Activated CD8-positive, alpha-beta memory T cell treated with anti-CD3 and anti-CD28 coated beads, Interleukin-2, amount 50 U/mL, for 4 hours (primary cell): Measurements from ENCODE around the gene CECR2.
"Not testable (repeated sequence)": the region's sequence is repeated elsewhere in the genome, so short reads cannot be mapped to it uniquely, and the experiment has no call there.

Source experiments
- DNase-seq: peaks from one replicate; pipeline ENCODE4 v3.0.0-alpha.2; 2020

CECR2 gene

DNA sequence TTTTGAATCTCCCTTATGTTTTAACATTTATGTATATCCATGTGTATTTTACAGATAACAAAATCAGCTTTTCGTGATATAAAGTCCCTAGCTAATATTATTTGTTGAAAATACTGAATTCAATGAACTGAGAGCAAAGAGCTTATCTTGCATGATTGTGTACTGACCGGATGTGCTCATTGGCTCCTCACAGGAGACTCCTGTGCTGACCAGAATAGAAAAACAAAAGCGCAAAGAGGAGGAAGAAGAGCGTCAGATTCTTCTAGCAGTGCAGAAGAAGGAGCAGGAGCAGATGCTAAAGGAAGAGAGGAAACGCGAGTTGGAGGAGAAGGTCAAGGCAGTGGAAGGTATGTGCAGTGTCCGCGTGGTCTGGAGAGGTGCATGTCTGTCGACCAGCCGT lies 154.7 kb downstream of the CECR2 start:
- DNase-seq: no peak

DNA sequence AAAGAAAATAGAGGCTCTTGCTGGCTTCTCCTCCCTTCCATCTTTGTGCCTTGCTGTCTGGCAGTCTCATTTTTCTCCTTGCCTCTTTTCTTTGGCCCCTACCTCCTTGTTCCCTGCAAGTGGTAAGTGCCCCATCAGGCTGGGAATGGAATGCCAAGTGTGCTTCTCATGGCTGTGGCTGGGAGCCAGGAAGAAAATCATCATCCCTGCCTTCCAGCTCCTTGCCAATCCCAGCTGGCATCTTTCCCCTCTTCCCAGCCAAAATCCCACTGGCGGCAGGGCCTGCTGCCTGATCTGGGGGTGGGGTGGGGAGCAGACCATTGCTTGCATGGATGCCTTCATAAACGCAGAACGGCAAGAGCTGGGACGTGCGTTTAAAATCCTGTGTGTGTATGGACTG lies 167.0 kb downstream of the CECR2 start:
- DNase-seq: no peak

DNA sequence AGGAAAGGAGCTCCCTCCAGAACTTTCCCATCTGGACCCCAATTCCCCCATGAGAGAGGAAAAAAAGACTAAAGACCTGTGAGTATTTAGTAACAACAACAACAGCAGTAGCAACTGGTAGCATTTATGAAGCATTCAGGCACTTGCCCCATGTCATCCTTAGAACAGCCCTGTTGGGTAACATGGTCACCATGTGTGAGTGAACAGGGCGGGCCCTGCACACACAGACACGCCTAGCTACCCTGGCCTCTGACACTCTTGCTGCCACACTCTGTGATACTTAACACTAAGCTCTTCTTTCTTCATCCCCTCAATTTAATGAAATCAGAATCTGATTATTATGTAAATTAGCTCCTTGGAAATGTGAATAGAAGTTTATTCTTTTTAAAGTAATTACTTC lies 167.9 kb downstream of the CECR2 start:
- DNase-seq: no peak

DNA sequence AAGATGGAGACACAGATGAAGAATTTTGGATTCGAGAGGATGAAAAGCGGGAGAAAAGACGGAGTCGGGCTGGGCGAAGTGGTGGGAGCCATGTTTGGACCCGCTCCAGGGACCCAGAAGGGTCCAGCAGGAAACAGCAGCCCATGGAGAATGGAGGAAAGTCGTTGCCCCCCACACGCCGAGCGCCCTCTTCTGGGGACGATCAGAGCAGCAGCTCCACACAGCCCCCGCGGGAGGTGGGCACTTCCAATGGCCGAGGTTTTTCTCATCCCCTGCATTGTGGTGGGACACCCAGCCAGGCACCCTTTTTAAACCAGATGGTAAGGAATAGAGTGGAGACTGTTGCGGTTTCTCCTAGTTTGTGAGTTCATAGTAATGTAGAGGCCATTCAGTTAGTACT lies 171.2 kb downstream of the CECR2 start:
- no peak for DNase-seq

DNA sequence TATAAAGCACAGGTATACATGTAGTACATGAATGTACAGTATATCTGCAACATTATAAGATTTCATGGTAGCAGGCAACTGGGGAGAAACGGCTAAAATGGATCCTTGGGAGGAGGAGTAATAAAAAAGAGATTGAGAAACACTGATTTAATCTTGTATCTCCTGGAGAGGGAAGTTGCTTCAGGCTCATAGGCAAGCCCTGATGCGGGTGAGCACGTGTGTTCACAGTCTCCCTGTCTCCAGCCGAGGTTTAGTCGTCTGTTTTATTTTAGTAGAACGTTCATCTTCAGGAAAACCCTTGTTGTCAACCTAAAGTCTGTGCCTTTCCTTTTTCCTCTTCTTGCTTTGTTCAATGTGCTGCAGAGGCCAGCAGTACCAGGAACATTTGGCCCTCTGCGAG lies 172.2 kb downstream of the CECR2 start:
- no peak for DNase-seq

DNA sequence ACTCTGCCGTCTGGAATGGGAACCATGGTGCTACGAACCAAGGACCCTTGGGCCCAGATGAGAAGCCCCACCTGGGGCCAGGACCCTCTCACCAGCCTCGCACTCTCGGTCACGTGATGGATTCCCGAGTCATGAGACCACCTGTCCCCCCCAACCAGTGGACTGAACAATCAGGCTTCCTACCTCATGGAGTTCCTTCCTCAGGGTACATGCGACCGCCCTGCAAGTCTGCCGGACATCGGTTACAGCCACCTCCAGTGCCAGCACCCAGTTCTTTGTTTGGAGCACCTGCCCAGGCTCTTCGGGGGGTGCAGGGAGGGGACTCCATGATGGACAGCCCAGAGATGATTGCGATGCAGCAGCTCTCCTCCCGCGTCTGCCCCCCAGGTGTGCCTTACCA lies 173.2 kb downstream of the CECR2 start:
- no peak for DNase-seq

DNA sequence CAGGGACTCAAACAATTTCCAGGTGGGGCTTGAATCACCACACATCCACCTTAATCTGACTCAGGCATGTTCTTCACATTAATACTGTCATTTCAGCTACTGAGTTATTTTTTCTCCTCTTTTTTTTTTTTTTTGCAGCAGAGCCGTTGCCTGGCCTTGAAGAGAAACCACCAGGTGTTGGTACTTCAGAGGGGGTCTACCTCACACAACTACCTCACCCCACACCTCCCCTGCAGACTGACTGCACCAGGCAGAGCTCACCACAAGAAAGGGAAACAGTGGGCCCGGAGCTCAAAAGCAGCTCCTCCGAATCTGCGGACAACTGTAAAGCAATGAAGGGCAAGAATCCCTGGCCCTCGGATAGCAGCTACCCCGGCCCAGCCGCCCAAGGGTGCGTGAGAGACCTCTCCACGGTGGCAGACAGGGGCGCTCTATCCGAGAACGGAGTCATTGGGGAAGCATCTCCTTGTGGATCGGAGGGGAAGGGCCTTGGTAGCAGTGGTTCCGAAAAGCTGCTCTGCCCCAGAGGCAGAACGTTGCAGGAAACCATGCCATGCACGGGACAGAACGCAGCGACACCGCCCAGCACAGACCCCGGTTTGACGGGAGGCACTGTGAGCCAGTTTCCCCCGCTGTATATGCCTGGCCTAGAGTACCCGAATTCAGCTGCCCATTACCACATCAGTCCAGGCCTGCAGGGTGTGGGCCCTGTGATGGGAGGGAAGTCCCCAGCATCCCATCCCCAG lies 178.9 kb downstream of the CECR2 start:
- no peak for DNase-seq

DNA sequence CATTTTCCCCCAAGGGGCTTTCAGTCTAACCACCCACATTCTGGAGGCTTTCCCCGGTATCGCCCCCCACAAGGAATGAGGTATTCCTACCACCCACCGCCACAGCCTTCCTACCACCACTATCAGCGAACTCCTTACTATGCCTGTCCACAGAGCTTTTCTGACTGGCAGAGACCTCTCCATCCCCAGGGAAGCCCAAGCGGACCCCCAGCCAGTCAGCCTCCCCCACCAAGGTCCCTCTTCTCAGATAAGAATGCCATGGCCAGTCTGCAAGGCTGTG lies 179.4 kb downstream of the CECR2 start:
- no peak for DNase-seq

DNA sequence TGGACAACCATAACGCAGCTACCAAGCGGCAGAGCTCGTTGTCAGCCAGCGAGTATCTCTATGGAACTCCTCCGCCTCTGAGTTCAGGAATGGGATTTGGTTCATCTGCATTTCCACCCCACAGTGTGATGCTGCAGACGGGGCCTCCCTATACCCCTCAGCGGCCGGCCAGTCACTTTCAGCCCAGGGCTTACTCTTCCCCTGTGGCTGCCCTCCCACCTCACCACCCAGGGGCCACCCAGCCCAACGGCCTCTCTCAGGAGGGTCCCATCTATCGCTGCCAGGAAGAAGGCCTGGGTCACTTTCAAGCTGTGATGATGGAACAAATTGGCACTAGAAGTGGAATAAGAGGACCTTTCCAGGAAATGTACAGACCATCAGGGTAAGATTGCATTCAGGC lies 179.9 kb downstream of the CECR2 start:
- no peak for DNase-seq

DNA sequence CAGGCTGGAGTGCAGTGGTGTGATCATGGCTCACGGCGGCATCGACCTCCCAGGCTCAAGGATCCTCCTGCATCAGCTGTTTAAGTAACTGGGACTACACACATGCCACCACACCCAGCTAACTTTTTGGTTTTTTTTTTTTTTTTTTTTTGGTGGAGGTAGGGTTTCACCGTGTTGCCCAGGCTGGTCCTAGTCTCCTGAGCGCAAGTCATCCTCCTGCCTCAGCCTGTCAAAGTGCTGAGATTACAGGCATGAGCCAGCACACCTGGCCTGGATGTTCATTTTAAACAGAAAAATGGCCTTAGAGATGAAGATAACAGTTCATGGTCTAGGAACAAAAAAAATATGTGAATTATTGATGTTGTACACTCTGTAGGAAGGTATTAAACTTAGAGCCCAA lies 180.4 kb downstream of the CECR2 start:
- DNase-seq: no peak

DNA sequence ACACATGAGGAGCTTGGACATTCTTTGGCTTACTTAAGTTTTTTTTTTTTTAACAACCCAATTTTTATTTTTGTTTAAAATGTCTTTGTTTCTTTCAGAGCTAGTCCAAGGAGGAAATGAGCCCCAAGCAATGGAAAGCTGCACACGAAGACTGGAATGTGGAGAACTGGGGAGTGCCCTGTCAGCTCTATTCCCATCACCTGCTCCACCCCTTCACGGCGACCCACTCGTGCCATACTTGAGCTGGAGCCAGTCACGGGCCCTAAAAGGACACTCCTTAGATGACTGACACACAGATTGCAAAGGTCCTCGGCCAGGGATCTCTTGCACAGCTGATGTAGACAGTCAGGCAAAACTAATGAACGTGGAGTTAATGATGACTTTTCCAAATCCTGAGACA lies 183.5 kb downstream of the CECR2 start:
- DNase-seq: no peak

DNA sequence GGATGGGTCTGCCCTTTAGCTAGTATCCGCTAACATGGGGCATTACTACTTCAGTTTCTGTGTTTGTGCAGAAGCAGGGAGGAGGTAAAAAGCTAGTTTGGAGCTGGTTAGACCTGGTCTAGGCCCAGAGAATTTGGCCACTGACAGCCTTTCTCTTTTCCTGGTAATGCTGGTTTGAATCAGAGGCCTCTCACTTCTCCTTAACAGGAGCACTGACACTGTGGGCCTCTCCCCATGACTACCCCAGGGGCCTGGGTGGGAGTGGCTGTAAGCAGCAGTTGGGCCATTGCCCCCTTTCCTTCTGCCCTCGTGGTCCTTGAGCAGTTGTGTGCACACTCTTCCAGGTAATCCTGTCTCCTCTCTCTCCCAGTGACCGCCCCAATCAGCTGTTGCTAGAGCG lies 185.6 kb downstream of the CECR2 start:
- DNase-seq: no peak

DNA sequence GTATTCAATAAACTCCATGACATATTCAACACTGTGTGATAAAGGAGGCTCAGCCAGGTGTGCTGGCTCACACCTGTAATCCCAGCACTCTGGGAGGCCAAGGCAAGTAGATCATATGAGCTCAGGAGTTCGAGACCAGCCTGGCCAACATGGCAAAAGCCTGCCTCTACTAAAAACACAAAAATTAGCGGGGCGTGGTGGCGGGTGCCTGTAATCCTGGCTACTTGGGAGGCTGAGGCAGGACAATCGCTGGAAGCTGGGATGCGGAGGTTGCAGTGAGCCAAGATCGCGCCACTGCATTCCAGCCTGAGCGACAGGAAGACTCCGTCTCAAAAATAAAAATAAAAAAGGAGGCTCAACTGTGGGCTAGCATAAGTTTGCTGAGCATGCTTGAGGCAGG lies 189.9 kb downstream of the CECR2 start:
- DNase-seq: no peak

DNA sequence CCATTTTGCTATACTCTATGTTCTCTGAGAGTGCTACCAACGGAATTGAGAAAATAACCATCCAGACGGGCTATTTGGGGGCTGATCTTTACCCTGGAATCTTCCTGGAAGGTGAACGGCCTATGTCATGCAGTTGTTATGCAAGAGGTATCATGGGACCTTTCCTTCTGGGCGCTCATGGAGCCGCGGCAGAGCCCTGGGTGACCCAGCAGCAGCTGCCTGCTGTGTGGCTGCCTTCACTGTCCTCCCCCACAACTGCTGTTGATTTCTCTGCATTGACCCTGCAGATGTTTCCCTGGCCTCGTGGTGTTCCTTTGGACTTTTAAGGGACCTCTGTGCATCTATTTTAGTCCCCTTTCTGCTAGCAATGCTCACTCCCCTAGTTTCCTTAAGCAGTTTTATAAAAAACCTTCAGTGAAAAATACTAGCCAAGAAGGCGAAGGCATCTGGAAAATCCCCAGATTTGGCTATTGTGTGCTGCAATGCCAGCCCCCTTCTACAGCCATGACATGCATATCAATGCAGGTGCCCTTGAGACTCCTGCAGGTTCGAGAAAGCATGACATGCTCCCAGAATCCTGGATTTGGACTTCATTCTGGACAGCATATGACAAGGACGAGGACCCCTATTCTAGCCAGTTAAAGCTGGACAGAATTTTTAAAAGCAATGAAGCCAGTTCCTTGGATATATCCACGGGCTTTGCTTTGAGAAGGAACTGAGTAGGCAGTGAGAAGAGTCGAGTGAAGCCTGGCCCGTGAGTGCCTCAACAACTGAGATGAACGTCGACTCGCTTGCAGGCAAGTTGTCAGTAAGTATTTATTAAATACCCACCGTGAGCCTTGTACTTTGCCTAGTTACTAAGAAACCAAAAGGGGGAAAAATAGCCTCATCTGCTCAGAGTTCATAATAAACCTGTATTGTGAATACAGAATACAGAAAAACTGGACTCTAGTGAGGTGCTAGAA lies 193.9 kb downstream of the CECR2 start, which contains the start of gene SLC25A18:
Gene SLC25A18 (plus strand): TSS at position 593 of the 965 bp plus-strand sequence. CDS start 16,447 bp downstream, outside the sequence.
- no peak for DNase-seq

DNA sequence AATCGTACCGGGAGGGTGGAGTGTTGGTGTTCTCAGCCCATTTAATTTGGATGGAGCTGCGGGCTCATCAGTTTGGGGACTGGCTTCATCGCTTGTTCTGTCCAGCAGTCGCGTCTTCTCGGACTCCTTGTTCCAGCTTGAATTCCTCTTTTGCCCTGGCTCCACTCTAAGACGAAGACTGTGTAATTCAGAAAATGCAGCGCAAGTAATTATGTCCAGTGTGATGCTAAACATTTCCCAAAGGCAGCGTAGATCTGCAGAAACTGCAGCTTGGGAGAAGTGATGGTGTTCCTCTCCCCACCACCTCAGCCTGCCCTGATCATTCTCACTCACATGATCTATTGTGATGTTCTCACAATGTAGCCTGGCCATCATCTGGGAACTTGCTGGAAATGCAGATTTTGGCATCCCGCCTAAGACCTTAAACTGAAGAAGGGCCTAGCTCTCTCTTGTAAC lies 194.7 kb downstream of the CECR2 start:
- no peak for DNase-seq

DNA sequence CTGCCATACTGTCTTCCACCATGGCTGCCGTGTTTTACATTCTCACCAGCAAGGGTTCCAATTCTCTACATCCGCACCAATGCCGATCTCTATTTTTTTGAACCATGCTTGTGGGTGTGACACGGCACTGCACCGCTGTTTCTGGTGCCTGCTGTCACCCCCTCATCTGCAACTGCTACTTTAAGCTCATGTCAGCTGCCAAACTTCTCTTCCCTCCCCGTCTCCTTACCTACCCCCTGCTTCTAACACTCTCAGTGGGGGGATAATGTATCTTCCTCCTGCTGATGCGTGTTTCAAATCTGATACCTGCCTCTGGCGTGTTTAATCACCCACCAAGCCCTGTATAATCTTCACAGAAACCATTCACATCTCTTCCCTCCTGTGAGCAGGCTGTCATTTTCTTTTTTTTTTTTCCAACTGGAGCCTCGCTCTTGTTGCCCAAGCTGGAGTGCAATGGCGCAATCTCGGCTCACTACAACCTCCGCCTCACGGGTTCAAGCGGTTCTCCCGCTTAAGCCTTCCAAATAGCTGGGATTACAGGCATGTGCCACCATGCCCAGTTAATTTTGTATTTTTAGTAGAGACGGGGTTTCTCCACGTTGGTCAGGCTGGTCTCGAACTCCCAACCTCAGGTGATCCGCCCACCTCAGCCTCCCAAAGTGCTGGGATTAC lies 196.9 kb downstream of the CECR2 start:
- DNase-seq: not testable (repeated sequence)

DNA sequence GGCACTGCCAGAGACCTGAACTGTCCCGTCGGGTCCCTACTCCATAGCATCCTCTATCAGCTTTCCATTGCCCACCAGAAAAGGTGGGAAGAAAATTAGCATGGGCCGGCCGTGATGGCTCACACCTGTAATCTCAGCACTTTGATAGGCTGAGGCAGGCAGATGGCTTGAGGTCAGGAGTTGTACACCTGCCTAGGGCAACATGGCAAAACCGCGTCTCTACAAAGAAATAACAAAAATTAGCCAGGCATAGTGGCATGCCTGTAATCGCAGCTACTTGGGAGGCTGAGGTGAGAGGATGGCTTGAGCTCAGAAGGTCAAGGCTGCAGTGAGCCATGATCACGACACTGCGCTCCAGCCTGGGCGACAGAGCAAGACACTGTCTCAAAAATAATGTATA lies 197.5 kb downstream of the CECR2 start:
- DNase-seq: no peak

DNA sequence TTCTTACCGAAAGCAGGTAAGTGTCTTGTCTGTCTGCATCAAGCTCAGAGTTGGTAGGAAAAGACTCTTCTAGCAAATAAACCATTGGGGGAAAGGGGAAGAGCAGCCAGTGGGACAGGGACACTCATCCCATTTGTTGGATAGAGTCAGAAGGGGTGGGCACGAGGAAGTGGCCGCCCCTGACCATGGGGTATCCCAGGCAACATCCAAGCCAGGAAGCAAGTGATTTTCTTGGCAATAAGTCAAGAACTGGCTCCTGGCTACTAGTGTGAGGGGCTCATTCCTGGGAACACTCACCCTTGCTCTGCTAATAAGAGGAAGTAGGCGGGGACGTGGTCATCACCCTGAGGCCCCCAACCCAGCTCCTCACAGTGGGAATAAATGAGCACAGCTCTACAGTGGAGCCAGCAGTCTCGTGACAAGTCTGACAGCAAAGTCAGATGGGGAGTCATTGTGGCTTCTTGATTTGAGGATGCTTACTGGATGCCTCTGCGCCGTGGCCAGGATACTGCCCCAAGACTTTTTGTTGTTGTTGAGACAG lies 200.8 kb downstream of the CECR2 start:
- no peak for DNase-seq

DNA sequence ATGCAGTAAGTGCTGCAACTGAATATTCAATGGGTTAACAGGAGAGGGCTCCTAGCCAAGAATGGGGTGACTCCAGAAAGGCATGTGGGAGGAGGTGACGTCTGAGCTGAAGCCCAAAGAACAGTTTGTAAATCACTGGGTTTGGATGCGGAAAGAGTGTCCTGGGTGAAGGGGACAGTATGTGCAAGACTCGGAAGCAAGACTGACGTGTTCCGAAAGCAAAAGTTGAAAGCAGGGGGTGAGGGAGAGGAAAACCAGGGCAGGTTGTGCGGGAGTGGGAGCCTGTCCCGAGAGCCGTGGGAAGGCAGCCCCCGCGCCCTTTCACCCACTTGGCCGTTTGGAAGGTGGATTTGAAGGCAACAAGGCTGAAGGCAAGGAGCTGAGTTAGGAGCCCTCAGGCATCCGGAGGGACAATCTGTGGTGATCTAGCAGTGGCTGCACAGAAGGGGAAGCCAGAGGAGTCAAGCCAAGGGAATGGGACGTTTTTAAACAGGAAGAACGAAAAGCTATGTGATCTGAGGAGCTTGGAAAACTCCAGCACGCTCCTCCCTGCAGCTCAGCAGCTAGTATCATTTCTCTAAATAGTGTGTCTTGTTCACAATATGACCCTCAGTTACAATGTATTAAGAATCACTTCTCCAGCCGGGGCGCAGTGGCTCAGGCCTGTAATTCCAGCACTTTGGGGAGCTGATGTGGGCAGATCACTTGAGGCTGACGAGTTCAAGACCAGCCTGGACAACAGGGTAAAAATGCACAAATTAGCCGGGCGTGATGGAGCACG lies 201.8 kb downstream of the CECR2 start:
- DNase-seq: no peak

DNA sequence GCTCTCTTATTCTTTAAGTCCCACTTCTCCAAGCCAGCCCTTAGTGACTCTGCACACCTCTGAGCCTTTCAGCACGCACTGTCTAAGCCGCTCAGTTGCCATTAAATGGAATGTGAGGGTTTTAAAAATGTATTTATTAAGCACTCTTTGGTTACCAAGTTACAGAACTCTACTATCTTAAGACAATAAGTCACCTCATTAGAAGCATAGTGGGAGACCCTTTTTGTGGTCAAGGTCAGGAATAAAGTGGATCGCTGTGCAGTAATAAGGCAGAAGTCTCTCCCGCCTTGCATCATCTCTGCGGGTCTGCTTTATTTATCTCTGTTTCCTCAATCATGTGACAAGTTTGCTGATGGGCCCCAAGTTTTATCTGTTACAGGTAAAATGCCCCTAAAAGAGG lies 205.9 kb downstream of the CECR2 start:
- DNase-seq: no peak

DNA sequence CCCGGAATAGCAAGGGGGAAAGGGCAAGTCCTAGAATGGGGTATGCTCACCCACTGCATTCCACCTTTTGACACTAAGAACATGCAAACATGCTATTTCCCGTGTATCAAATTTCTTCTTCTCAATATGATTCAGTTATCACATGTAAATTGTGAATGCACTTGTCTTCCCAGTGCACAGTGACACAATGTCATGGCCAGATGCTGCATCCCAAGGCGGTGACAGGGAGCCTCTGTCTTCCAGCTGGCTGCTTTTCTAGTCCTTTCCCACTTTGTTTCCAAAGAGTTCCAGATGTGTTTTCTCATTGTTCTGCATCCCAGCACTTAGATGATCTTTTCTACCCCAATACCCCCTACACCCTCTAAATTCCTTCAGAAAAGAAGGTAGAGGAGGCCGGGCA lies 206.4 kb downstream of the CECR2 start:
- DNase-seq: no peak

DNA sequence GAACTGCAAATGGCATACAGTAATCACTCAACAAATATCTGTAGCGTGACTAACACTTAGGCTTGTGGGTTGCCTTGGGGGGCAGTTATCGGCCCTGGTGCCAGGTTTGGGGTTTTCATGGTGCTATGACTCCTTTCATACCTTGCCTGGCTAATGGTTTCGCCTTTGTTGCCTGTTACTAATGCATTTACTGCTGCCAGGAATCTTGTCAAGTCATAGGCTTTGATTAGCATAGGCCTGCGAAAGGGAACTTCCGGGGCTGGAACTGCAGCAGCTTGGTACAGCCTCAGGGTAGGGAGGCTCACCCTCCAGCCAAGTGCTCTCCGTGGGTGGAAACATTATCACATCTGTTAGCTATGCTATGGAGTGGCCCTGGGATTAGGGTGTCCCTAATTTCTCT lies 207.2 kb downstream of the CECR2 start:
- no peak for DNase-seq
